ACC112 (cell line): ENCODE results near the gene FGD5.

Experiments used
- H2AFZ ChIP-seq: fragments of 200-600 bp; sonication (generic); one replicate; pipeline ENCODE4 v1.6.0; 2017; ENCODE audit warnings: antibody characterized with exemption, low read length; ENCODE audit not compliant: unreplicated experiment
- H3K27ac ChIP-seq: fragments of 200-600 bp; sonication (generic); 2 replicates; pipeline ENCODE4 v1.5.1; 2014; ENCODE audit warnings: low read depth, mild to moderate bottlenecking, antibody characterized with exemption, low read length, moderate library complexity
- H3K27me3 ChIP-seq: fragments of 200-600 bp; sonication (generic); 2 replicates; pipeline ENCODE4 v1.6.1; 2014; ENCODE audit warnings: mild to moderate bottlenecking, antibody characterized with exemption, low read length, moderate library complexity, mixed read lengths; ENCODE audit not compliant: insufficient read depth
- H3K36me3 ChIP-seq: fragments of 200-600 bp; sonication (generic); 2 replicates; pipeline ENCODE4 v1.6.1; 2016; ENCODE audit warnings: mild to moderate bottlenecking, antibody characterized with exemption, low read length, moderate library complexity, mixed read lengths; ENCODE audit not compliant: insufficient read depth
- H3K4me1 ChIP-seq: fragments of 200-600 bp; sonication (generic); one replicate; pipeline ENCODE4 v1.6.1; 2016; ENCODE audit warnings: low read length, mixed read lengths; ENCODE audit not compliant: insufficient read depth, unreplicated experiment, control insufficient read depth
- H3K4me3 ChIP-seq: fragments of 200-600 bp; sonication (generic); 2 replicates; pipeline ENCODE4 v1.5.1; 2014; ENCODE audit warnings: mild to moderate bottlenecking, low read depth, low read length
- H3K79me2 ChIP-seq: fragments of 200-600 bp; sonication (generic); one replicate; pipeline ENCODE4 v1.6.0; 2016; ENCODE audit warnings: low read length; ENCODE audit not compliant: control insufficient read depth, unreplicated experiment, insufficient read depth

FGD5 gene

DNA sequence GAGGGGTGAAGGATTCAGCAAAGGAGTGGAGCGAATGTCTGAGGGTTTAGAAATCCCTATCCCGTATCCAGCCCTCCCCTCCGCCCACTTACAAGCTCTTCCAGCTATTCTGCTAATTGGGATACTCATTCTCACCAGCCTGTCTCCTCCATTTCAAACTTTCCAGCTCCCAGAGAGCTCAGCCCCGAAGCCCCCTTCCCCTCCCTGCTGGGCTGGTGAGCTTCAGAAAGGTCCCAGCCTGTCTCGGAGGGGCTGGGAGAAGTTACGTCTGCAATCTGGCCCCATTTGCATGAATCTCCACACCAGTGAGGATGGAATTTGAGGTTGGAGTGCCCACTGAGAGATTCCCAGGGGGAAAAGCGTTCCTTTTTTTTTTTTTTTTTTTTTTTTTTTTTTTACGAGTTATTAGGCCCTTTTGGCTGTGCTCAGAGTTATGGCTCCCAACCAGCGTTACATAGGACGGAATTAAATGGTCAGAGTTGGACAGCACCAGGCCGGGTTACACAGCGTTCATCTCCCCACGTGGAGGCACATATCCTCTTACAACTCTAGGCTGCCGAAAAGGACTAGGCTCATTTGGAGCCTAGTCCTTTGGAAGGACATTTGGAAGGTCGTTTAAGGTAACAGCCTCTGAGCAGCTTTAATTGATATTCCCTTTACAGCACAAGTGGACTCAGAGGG lies 34.6 kb downstream of the FGD5 start:
- Histone ChIP-seq H3K4me3 (no peak overlapping the region), H3K36me3 (no peaks in the 10 kb centered on the region), H2AFZ (no peak overlapping the region), H3K4me1 (no peaks in the 10 kb centered on the region), H3K27me3 (peaks cover 85% of the 10 kb centered on the region), H3K79me2 (no peaks in the 10 kb centered on the region), H3K27ac (no peak overlapping the region)

DNA sequence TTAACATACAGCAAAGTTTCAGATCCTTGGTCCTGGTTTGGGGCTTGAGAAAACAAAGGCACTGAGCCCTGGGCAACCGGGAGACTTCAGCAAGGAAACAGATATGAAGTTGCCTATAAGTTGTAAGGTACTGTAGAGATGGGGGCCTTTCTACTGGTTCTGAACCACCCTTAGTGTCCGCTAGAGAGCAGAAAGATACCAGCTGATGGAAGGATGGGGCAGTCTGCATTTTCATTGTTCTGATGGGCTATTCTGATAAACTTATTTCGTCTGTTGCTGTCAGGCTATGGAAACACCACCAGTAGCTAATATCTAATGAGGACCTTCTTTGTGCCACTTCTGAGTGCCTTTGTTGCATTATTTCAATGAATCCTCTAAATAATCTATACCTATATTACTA lies 38.7 kb downstream of the FGD5 start:
- no peaks in the 10 kb centered on the region for H3K79me2 ChIP-seq
- no peaks in the 10 kb centered on the region for H3K36me3 ChIP-seq
- no peak overlapping the region for H3K27ac ChIP-seq
- H3K4me3 ChIP-seq, result no peak overlapping the region
- peaks cover 82% of the 10 kb centered on the region for H3K27me3 ChIP-seq
- H2AFZ ChIP-seq, result no peak overlapping the region
- no peaks in the 10 kb centered on the region for H3K4me1 ChIP-seq

DNA sequence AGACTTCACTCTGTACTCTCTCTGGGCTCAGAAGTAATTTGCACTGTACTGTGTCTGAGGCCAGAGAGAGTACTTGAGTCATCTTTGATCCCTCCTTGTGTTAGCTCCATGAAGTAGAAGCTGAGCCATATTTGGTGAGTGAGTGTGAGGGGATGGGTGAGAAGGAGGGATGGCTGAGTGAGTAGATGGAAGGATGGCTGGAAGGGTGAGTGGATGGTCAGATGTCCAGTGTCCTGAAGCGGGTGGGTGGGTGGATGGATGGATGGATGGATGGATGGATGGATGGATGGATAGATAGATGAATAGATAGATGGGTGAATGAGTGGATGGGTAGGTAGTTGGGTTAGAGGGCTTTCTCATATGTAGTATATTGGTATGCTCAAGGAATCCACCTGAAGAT lies 39.3 kb downstream of the FGD5 start:
- Histone ChIP-seq H3K4me1 (no peaks in the 10 kb centered on the region), H3K79me2 (no peaks in the 10 kb centered on the region), H3K36me3 (no peaks in the 10 kb centered on the region), H3K27ac (no peak overlapping the region), H3K4me3 (no peak overlapping the region), H2AFZ (no peak overlapping the region), H3K27me3 (peaks cover 82% of the 10 kb centered on the region)

DNA sequence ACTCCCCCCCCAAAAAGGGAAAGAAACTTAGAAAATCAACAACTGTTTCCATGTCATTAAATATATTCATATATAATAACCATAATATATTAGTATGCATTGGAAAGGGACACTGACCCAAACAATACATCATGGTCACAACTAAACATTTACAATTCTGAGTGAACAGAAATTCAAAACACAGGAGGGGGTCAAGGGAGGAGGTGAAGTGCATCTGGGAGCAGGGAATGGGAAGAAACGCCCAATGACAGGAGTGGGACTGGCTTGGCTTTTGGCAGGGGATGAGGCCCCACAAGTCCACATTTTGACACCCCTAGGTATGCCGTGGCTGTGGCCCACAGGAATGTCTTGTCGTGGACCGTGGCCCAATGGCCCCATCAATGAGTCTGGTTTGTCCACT lies 41.1 kb downstream of the FGD5 start:
- H3K27ac ChIP-seq, result no peak overlapping the region
- H2AFZ ChIP-seq, result no peak overlapping the region
- H3K4me3 ChIP-seq, result no peak overlapping the region
- H3K27me3 ChIP-seq, result peaks cover 87% of the 10 kb centered on the region
- H3K4me1 ChIP-seq, result no peaks in the 10 kb centered on the region
- no peaks in the 10 kb centered on the region for H3K79me2 ChIP-seq
- H3K36me3 ChIP-seq, result no peaks in the 10 kb centered on the region

DNA sequence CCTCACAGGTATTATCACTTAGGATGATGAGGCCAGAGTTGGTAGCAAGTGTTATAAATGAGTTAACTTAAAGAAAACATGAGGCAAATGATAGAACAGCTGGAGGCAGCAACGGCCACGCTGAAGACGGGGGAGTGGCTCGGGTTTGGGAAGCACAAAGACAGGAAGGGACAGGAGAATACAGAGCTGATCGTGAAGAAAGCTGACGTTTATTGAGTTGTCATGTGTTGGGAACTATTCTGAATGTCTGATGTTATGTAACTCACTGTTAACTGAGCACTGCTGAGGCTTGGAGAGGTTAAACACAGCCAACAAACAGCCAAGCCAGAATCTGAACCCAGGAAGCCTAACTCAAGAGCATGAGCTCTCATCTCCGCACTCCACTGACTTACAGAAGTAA lies 42.3 kb downstream of the FGD5 start:
- Histone ChIP-seq H2AFZ (no peak overlapping the region), H3K36me3 (no peaks in the 10 kb centered on the region), H3K4me1 (no peaks in the 10 kb centered on the region), H3K79me2 (no peaks in the 10 kb centered on the region), H3K27me3 (peaks cover 84% of the 10 kb centered on the region), H3K27ac (no peak overlapping the region), H3K4me3 (no peak overlapping the region)

DNA sequence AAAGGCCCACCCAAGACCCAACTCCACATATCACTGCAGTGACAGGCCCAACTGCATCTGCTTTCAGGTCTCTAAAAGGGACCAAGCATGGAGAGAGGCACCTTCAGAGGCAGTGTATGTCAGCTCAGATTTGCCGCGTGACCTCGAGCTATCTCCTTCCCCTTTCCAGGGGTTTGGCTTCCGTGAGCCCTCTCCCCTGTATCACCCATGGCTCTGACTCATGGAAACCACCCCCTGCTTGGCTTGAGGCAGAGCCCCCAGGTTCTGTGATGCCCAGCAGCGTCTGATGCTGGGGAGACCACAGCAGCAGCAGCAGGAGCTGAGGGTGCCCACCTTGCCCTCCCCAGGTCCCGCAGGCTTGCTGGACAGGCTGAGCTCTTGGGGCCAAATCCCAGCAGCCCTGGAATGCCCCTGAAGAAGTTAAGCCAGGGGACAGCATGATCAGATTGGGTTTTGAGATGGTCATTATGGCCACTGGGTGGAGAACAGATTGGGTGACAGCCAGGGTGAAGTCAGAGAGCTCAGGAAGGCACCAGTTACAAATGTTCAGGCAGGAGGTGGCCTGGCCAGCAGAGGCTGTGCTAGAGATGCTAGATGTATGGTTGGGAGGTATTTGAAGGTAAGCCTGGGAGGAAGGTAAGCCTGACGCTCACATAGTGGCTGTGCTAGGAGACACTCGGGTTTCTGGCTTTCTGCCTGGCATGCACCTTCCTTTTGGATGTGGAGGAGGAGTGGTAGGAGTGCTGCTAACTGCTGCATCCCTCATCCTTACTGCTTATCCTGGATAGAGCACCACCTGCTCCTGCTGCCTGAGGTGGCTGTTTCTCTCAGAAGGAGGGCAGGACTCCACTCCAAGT lies 42.9 kb downstream of the FGD5 start:
- Histone ChIP-seq H3K27me3 (peaks cover 84% of the 10 kb centered on the region), H3K4me1 (no peaks in the 10 kb centered on the region), H3K79me2 (no peaks in the 10 kb centered on the region), H3K36me3 (no peaks in the 10 kb centered on the region), H3K4me3 (no peak overlapping the region), H2AFZ (no peak overlapping the region), H3K27ac (no peak overlapping the region)

DNA sequence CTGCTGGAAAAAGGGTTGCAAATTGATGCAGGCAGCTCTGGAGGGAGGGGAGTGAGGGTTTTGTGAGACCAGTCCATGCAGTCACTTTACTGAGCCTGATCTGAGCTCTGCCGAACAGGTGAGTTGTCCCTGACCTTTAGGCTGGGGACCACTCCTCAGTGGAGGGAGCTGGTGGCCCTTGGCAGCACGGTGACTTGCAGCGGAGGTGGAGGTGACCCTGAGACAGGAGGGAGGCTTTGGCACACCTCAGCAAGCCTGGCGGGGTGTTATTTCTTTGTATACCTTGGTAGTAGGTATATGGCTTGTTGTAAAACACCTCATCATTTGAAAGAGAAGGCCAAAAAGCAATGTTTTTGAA lies 43.5 kb downstream of the FGD5 start:
- Histone ChIP-seq H3K79me2 (no peaks in the 10 kb centered on the region), H3K4me3 (no peak overlapping the region), H2AFZ (no peak overlapping the region), H3K27me3 (peaks cover 84% of the 10 kb centered on the region), H3K36me3 (no peaks in the 10 kb centered on the region), H3K4me1 (no peaks in the 10 kb centered on the region), H3K27ac (no peak overlapping the region)

DNA sequence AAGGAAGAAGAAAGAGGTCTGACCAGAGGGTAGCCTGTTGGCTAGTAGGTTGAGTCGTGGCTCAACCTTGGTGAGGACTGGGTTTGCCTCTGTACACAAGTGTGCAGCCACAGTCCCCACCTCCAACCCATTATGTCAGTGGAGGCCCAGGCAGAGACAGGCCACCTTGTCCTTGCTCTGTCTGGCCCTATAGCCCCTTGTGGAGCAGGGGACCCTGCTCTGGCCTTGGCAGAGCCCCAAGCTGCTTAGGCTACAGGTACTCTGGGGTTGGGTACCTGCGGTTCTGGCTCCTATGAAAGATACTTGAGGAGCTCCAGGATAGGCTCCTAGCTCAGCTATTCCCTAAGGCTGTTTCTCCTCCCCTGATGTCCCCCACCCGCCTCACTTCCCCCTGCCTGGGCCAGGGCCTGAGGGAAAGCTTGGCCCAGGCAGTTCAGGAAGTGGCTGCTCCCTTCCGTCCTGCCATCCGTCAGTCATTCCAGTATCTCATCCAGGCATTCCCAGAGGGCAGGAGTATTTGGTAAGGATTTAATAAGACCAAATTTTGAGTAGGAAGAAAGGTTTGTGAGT lies 44.0 kb downstream of the FGD5 start:
- H3K4me1 ChIP-seq, result no peaks in the 10 kb centered on the region
- H3K27ac ChIP-seq, result no peak overlapping the region
- no peak overlapping the region for H2AFZ ChIP-seq
- peaks cover 84% of the 10 kb centered on the region for H3K27me3 ChIP-seq
- no peaks in the 10 kb centered on the region for H3K36me3 ChIP-seq
- no peaks in the 10 kb centered on the region for H3K79me2 ChIP-seq
- no peak overlapping the region for H3K4me3 ChIP-seq

DNA sequence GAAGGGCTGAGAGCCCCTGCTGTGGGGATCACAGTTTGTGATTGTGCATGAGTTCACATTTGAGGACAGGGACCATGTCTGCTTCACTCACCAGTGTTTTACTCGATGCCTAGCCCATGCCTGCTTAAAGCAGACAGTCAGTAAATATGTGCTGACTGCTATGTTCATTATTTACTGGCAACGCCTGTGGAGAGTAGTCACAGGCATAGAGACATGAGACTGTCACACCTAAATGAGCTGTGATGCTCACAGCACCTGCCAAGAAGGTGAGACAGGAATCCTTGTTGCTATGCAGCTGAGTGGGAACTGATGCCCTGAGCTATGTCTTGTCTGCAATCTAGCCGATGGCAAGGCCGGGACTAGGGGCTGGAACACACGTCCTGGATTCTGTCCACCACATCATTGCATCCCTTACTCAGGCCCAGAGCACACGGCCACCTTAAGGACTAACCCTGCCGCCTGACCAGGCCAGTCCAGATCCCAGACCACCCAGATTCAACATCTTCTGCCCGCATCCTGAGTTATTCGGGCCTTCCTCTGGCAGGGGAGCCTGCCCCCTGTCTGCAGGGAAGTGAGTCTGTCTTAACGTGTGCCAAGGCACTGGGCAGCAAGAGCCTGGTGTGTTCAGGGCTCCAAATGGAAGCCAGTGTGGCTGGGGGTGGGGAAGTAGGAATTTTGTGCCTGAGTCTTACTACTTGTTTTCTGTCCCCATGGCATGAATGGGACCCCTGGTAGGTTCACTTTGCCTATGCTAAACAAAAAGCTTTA lies 44.8 kb downstream of the FGD5 start:
- Histone ChIP-seq H3K27me3 (peaks cover 84% of the 10 kb centered on the region), H2AFZ (no peak overlapping the region), H3K79me2 (no peaks in the 10 kb centered on the region), H3K4me1 (no peaks in the 10 kb centered on the region), H3K4me3 (no peak overlapping the region), H3K36me3 (no peaks in the 10 kb centered on the region), H3K27ac (no peak overlapping the region)

DNA sequence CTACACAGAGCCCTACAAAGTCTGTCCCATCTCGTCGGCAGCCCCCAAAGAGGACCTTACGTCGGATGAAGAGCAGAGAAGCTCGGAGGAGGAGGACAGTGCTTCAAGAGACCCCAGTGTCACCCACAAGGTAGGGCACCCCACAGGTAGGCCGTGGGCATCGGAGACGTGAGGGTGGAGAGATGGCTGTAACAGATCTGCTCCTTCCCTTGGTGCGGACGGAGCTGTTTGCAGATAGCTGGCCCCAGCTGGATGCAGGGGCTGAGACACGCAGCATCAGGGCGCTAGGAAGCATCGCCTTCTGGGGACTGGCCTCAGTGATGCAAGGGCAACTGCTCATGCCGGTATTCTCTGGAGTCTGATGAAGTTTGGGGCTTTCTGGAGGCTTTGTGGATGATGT lies 45.4 kb downstream of the FGD5 start:
- Histone ChIP-seq H3K79me2 (no peaks in the 10 kb centered on the region), H3K4me1 (no peaks in the 10 kb centered on the region), H3K27me3 (peaks cover 82% of the 10 kb centered on the region), H2AFZ (no peak overlapping the region), H3K36me3 (no peaks in the 10 kb centered on the region), H3K27ac (no peak overlapping the region), H3K4me3 (no peak overlapping the region)
